HG03139 (cell line): Measurements from ENCODE around the gene COX7A1.
"Not testable (repeated sequence)": the region's sequence is repeated elsewhere in the genome, so short reads cannot be mapped to it uniquely, and the experiment has no call there.

Experiments used
- ATAC-seq: cut with Tn5 transposase; IDR thresholded peaks from one replicate; pipeline ENCODE4 v1.9.1; 2021; ENCODE audit not compliant: unreplicated experiment

Gene COX7A1

DNA sequence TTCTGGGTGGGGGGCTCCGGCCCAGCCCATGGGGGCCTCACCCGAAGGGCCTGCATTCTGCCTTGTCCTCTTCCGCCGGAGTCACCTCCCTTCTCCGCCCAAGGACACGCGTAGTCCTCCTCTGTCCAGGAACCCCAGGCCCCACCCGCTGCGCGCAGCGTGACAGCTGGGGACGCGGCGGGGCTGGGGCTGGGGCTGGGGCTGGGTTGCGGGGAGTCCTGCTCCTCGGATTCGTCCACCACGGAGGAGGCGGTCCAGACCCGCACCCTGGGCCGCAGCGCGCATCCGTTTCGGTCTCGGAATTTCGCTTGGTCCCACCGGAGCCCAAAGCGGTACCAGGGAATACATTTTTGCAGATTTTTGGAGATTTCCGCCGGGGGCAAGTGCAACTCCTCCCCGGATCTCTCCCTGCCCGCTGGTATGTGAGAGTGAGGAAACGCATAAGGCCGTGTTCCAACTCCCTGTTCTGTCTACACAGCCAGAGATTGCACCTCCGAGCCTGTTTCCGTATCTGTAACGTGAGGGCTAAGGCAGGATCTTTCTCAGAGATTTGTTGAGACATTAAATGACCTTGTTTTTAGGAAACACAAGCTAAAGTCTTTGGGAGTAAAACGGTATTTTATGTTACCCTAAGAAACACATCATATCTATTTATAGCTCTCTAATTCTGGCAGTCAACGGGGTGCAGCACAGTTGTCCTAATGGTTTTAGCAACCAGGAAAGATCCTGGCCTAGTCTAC is at the start of gene COX7A1:
COX7A1 (minus strand) TSS at position 96 of the 740 bp plus-strand sequence; CDS start at position 56, 40 bp downstream.
- ATAC-seq, result no peak

DNA sequence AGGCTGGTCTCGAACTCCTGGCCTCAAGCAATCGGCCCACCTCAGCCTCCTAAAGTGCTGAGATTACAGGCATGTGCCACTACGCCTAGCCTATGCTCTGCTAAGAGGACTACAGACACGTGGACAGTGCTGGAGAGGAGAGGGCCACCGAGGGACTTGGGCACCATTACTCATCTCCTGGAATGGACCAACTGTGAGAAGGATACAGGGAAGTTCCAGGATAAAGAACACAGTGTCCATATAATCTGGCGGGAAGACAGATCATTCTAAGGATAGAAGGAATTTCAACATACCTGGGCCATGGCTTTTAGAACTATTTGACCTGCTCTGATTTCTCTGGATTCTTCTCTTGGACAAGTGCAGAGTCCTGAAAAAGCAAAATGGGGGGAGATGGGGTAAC is 49.4 kb upstream of the COX7A1 start:
- no peak for ATAC-seq

DNA sequence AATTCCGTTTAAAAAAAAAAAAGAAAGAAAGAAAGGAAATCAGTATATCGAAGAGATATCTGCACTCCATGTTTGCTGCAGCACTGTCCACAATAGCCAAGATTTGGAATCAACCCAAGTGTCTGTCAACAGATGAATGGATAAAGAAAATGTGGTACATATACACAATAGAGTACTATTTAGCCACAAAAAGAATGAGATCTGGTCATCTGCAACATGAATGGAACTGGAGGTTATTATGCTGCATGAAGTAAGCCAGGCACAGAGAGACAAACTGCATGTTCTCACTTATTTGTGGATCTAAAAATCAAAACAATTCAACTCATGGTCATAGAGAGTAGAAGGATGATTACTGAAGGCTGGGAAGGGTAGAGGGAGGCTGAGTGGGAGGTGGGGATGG is 45.9 kb upstream of the COX7A1 start:
- ATAC-seq, result no peak

DNA sequence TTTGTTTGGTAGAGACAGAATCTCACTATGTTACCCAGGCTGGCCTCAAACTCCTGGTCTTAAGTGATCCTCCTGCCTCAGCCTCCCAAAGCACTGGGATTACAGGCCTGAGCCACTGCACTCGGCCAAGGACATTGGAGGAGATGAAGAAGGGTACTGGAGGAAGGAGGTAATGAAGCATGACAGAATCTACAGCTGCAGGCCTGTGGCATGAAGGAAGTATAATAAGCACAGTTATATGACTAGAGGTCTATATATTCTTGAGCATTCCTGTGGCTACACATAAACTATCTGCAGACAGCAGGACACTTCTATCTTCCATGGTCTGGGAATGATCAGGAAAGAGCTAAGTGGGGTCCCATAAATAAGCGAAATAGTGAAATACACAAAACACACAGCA is 44.0 kb upstream of the COX7A1 start:
- ATAC-seq, result no peak

DNA sequence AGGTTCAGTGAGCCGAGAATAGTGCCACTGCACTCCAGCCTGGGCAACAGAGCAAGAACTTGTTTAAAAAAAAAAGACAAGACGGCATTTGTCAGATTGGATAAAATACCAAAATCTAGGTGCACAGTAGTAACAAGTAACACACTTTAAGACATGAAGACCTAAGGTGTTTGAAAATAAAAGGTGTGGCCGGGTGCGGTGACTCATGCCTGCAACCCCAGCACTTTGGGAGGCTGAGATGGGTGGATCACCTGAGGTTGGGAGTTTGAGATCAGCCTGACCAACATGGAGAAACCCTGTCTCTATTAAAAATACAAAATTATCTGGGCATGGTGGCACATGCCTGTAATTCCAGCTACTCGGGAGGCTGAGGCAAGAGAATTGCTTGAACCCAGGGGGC is 34.5 kb upstream of the COX7A1 start:
- ATAC-seq, result not testable (repeated sequence)

DNA sequence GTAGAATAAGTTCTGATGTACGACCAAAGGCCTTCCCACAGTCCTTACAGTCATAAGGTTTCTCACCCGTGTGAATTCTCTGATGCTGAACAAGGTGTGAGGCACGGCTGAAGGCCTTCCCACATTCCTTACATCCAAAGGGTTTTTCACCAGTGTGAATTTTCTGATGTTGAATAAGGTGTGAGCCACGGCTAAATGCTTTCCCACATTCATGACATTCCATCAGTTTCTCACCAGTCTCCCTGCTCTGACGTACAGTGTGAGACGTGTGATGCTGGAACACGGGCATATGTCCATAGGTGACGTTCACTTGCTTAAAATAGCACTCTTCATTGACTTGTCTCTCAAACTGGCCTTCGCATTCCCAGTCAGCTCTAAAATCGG is 31.0 kb upstream of the COX7A1 start:
- no peak for ATAC-seq

DNA sequence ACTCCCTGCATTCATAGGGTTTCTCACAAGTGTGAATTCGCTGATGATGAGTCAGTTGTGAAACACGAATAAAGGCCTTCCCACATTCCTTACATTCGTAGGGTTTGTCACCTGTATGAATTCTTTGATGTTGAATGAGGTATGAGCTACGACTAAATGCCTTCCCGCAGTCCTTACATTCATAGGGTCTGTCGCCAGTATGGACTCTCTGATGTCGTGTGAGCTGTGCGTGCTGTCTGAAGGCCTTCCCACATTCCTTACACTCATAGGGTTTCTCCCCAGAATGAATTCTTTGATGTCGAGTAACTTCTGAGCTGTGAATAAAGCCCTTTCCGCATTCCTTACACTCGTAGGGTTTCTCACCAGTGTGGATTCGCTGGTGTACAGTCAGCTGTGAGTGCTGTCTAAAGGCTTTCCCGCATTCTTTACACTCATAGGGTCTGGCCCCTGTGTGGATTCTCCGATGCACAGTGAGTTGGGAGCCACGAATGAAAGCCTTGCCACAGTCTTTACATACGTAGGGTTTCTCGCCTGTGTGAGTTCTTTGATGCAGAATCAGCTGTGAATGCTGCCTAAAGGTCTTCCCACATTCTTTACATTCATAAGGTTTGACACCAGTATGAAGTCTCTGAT is 30.5 kb upstream of the COX7A1 start:
- ATAC-seq, result no peak

DNA sequence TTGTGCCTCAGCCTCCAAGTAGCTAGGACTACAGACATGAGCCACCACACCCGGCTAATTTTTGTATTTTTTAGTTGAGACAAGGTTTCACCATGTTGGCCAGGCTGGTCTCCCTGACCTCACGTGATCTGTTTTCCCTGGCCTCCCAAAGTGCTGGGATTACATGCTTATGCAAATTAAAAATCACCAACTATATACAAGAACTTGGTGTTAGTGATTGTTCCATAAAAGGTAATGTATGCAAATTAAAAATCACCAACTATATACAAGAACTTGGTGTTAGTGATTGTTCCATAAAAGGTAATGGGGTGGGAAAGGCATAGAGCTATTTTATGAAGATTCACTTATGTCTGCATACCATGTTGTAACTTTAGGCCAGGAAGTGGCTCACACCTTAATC is 26.8 kb upstream of the COX7A1 start:
- ATAC-seq, result not testable (repeated sequence)

DNA sequence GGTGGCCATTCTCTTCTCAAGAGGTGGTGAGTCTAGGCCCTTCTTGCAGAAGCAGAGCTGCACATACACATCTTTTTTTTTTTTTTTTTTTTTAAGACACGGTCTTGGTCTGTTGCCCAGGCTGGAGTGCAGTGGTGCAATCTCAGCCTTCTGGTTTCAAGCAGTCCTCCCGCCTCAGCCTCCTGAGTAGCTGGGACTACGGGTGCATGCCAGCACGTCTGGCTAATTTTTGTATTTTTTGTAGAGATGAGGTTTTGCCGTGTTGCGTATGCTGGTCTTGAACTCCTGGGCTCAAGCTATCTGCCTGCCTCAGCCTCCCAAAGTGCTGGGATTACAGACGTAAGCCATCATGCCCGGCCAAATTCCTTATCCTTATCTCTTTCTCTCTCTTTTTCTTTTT is 21.6 kb upstream of the COX7A1 start:
- ATAC-seq, result not testable (repeated sequence)

DNA sequence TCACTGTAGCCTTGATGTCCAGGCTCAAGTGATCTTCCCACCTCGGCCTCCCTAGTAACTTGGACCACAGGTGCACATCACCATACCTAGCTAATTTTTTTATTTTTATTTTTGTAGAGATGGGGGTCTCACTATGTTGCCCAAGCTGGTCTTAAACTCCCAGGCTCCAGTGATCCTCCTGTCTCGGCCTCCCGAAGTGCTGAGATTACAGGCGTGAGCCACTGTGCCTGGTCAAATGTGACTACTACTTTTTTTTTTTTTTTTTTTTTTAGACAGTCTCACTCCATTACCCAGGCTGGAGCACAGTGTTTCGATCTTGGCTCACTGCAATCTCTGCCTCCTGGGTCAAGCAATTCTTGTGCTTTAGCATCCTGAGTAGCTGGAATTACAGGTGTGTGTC is 20.6 kb upstream of the COX7A1 start:
- no peak for ATAC-seq

DNA sequence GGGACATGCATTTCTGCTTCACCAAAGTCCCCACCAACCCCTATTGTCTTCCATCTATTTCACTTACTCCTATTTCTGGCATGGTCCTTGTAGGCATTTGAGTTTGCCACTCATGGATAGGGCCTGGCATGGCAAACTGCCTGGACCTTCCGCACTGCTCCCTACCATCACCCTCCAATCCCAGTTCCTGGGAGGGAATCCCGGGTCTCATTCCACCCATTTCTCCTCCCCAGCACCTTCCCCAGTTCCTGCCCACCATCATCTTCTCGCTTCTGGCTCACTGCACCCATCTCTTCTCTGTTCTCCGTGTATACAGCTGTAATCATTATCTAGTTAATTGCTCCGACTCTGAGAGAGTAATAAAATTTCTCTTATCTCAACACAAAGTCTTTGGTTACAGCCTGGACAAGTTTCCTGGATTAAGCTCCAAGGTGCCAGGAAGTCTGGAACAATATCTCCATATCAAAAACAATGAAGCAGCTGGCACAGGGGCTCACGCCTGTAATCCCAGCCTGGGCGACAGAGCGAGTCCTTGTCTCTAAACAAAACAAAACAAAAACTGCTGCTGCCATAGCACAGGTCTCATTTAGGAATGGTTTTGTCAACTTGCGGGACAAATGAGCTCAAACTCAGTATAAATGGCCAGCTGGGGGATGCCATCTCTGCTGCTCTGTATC is 17.0 kb upstream of the COX7A1 start:
- ATAC-seq, result no peak

DNA sequence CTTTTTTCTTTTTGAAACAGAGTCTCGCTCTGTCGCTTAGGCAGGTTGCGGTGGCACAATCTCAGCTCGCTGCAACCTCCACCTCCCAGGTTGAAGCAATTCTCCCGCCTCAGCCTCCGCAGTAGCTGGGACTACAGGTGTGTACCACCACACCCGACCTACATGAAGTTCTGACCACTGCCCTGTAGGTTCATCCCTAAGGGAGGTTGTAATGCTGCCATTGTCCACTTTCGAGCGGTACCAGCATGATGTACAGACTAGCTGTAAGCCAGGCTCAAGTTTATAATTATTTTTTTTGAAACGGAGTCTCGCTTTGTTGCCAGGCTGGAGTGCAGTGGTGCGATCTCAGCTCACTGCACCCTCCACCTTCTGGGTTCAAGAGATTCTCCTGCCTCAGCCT is 11.6 kb upstream of the COX7A1 start:
- ATAC-seq, result no peak

DNA sequence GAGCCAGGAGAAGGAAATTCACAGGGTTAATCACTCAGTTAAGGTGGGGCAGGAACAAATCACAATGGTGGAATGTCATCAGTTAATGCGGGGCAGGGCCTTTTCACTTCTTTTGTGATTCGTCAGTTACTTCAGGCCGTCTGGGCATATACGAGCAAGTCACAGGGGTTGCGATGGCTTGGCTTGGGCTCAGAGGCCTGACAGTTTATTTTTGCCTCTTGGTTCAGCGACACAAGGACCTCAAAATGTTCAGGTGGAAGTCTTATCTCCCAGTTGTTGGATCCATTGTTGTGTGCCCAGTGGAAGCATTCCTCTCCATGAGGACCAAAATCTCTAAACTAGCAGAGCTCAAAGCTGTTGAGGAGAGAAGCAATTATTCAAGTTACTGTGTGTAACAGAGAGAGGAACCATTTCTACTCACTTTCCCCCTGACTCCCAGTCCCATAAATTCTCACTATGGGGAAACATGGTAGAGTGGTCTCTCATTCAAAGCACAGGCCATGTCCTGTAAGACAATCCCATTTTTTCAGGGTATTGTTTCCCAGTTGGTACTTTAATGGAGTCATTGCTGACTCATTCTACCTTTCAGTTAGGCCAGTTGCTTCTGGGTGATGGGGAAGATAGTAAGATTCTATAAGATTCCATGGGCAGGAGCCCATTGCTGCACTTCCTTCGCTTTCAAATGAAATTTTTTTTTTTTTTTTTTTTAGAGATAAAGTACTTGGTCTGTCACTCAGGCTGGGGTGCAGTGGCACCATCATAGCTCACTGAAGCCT is 8.8 kb upstream of the COX7A1 start:
- ATAC-seq, result no peak

DNA sequence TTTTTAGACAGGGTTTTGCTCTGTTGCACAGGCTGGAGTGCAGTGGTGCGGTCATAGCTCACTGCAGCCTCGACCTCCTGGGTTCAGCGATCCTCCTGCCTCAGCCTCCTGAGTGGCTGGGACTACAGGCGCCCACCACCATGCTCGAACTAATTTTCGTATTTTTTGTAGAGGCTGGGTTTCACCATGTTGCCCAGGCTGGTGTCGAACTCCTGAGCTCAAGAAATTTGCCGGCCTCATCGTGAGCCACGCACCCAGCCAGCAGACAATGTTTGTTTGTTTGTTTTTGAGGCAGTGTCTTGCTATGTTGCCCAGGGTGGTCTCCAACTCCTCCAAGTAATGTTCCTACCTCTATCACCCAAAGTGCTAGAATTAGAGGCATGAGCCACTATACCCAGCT is 879 bp upstream of the COX7A1 start:
- ATAC-seq, result no peak

DNA sequence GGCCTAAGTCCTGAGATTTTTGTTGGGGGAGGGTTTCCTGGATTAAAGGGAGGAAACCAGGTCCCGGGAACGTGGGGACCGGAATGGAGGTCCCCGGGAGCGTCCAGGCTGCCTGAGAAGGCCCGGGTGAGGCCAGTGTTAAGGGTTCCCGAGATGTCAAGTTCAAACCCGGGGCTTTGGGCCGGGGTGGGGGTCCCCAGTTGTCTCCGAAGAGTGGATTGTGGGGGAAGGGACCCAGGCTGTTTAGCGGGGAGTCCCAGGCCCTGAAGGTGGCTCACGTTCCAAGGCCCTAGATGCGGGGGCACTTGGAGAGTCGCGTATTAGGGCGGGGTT is 262 bp downstream of the COX7A1 start:
- ATAC-seq, result no peak

DNA sequence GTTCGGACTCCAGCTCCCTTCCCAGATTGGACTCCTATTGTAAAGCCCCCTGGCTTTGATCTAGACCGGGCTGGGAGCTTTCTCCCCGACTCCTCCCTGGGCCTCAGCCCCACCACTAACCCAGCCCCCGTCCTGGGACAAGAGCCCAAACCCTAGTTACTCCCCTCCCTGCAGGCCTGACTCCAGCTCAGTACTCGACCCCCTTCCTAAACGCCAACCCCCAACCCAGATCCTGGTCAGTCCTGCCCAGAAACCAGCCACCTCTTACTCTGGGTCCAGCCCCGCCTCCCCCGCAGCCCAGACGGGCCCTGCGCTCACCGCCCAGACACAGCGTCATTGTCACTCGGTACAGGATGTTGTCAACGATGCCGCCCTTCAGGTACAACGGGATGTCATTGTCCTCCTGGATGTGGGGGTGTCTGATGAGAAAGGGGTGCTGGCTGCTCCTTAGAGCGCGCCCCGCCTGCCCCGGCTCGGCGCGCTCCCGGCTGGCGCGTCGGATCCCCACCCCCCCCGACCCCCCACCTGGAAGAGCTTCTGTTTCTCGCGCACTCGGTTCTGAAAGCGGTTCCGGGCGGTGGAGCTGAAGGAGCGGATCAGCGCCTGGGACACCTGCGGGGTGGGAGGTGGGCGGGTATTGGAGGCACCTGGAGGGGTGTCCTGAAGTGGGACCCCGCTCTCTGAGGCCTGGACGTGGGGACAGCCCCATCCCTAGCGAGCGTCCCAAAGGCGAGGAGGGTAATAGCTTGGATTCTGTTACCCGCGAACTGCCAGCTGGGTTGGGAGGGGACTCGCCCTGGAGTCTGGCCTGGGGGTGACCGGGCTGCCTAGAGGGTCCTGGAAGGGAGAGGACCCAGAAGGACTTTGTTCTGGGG is 866 bp downstream of the COX7A1 start:
- no peak for ATAC-seq

DNA sequence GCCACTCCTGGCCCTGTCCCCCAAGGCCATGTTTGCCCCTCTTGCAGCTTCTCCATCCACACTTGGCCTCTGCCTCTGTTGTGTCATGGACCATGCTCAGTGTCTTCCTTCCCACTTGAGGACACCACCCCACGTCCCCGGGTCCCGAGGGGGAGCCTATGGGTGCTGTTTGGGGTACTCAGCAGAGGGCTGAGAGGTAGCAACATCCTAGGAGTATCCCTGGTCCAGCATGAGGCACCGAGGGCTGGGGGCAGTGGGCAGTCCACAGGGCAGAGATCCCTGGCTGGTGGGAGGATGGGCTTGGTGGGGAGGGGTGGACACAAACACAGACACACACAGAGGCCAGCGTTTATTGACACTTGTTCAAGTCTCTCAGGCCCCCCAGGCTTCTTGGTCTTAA is 1.7 kb downstream of the COX7A1 start:
- no peak for ATAC-seq

DNA sequence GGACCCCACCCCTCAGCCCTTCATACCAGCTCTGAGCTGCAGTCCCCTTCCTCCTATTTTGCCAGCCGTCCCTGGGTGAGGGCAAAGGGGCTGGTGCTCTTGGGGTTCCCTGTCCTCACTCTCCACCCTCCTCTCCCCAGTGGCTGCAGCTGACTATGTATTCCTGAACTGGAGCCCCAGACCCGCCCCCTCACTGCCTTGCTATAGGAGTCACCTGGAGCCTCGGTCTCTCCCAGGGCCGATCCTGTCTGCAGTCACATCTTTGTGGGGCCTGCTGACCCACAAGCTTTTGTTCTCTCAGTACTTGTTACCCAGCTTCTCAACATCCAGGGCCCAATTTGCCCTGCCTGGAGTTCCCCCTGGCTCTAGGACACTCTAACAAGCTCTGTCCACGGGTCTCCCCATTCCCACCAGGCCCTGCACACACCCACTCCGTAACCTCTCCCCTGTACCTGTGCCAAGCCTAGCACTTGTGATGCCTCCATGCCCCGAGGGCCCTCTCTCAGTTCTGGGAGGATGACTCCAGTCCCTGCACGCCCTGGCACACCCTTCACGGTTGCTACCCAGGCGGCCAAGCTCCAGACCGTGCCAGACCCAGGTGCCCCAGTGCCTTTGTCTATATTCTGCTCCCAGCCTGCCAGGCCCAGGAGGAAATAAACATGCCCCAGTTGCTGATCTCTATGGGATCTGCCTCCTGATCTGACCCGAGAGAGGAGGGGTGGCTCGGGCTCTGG is 2.4 kb downstream of the COX7A1 start:
- ATAC-seq, result no peak

DNA sequence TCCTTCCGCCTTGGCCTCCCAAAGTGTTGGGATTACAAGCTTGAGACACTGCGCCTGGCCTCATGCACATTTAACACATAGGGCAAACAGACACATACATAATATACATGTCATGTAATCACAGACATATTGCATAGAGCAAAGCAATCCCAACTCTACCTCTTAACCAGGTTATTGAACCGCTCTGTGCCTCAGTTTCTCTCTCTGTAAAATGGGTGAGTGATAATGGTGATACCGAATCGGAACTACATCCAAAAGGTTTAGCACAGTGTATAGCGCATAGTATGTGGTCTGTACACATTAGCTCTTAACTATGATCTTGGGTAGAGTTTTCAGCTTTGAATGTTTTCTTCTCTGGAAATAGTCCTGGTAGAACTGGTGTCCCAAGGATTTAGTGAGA is 7.6 kb downstream of the COX7A1 start:
- ATAC-seq, result no peak

DNA sequence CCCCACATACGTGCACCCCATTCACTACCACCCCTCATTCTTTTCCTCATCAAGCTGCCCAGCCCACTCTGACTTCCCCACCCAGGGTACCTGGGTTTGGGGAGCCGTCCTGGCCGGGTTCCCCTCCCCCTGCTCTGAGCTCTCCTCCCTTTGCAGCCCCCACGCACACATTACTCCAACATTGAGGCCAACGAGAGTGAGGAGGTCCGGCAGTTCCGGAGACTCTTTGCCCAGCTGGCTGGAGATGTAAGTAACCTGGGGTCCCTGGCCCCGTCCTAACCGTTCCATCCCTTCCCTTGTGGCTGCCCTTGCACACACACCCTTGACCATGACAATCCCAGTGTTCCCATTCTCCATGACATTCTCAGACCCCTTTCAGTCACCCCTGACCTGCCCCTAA is 9.8 kb downstream of the COX7A1 start:
- no peak for ATAC-seq
